GM21528 (cell line): Measurements from ENCODE around the gene COX8A.

Experiments used
- ATAC-seq: cut with Tn5 transposase; IDR thresholded peaks from one replicate; pipeline ENCODE4 v1.9.1; 2021; ENCODE audit warnings: mild to moderate bottlenecking, moderate library complexity; ENCODE audit not compliant: unreplicated experiment, low FRiP score

COX8A gene

DNA sequence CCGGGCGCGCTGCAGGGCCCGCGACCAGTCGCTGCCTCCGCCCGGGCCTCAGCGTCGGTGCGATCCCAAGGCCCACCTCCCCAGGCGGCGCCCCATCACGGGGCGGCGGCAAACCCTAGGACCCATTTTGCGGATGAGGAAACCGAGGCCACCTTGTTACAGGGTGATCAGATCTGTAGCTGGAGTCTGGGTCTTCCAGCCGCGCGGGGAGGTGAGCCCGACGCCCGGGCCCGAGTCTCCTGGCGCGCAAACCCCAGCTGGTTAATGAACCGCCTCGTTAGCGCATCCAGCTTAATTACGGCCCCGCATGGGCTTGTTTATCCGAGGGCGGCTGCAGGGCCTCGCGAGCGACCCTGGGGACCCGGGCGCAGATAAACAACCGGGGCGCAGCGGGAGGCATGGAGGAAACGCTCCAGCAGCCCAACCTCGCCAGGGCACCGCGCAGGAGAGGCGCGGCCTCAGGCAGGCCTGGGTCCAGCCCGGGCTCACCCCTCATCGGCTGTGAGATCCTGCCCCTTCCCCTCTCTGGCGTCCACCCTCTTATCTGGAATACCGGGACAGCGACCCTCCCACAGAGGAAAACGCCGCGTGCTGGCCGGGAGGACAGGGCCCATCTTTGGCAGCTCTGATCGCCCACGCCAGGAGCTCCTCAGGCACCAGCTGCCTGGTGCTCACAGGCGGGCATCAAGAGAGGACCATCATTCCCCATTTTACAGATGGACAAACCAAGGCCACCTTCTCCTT, 26.5 kb downstream of the COX8A start:
- ATAC-seq, result no peak

DNA sequence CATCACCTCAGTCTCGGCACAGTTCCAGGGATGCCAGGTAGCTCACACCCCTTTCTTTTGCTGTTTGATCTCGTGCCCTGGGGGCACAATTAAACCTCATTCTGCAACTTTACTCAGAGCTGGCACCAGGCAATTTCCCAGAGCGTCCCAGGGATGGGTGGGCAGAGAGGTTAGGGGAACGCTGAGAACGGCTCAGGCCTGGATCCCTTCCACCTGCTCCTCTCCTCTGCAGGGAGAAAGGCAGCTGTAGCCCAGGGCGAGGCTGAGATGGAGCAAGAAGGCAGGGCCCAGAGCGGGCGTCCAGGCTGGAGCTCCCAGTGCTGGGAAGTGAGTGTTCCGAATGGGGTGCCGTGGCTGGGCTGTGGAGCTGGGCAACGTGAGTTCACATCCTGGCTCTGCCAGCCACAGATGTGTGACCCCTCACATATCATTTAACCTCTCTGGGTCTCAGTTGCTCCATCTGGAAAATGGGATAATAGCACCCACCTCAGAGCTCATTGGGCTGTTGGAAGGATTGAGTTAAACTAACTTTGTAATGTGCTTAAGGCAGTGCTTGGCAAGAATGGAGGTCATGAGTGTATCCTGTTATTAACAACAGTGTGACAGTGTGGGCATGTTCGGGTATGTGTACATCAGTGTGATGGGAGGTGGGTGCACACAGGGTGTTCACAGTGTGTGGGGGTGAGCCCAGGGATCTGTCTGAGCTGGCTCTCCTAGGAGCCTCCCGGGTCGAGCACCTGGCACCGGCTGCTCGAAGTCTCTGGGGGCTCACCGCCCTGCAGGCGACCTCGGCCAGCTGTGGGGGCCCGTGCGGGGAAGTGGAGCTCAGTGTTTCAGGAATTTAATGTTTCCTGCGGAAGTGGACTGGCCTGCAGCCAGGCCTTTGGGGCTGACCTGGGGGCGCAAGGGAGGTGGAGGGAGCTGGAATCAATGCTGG, 27.3 kb downstream of the COX8A start:
- no peak for ATAC-seq

DNA sequence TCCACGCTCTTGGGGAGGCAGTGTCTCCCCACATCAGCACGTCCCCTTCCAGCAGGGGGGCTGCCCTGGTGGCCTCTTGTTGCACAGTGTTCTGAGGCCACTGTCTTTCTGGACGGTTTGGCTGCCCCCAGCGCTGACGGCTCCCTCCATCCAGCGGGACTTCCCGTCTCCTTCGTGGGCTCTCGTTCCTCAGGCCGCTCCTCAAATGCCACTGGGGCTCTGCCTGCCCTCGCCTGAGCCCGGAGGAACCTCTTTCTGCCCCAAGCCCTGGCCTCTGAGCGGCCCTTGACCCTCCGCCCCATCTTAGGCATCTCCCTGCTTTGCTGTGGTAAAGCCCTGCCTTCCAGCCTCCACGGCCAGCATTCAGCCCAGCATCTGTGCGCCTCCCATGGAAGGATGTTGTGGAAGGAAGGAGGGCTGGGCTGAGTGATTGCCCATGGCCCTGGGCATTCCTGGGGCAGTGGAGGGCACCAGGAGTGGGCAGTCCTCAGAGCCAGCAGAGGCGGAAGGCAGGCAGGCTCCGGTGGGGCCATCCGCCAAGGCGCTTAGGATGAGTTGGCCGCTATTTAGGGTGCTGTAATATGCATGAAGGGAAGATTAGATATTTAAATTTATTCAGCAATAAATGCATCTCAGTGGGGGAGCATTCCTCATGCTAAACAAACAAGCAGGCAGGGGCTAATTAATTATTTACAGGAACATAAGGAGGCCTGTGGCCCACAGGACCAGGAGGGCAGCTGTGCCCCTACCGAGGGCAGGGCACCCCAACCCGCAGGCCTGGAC, 29.6 kb downstream of the COX8A start:
- ATAC-seq, result no peak

DNA sequence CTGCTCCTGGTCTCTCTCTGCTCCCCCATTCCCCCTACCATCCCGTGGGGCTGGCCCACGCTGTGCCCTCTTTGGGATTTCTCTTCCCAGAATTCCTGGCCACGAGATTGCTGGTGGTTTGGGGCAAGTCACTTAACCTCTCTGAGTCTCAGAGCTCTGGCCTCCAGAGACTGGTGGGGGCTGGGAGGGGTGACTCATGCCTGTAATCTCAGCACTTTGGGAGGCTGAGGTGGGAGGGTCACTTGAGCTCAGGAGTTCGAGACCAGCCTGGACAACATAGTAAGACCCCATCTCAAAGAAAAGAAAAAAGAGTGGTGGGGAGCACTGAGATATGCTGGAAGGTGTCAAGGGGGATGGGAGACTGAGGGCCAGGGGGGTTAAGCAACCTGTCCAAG, 30.2 kb downstream of the COX8A start:
- no peak for ATAC-seq

DNA sequence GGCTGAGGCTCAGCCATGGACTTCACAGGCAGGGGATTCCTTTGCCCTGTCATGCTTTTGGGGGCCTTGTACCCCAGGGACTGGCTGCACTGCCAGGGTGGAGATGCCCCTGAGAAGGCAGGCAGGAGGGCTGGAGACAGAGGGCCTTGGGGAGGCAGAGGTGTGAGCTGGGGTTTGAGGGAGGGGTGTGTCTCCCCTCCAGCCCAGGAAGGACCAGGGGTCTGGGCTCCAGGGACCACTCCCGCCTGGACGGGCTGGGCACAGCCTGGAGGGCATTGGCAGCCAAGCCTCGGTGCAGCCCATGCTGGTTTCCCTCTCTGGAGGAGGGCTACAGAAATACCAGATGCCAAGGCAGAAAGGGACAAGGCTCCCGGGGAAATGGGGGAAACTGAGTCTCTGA, 31.3 kb downstream of the COX8A start:
- ATAC-seq, result no peak

DNA sequence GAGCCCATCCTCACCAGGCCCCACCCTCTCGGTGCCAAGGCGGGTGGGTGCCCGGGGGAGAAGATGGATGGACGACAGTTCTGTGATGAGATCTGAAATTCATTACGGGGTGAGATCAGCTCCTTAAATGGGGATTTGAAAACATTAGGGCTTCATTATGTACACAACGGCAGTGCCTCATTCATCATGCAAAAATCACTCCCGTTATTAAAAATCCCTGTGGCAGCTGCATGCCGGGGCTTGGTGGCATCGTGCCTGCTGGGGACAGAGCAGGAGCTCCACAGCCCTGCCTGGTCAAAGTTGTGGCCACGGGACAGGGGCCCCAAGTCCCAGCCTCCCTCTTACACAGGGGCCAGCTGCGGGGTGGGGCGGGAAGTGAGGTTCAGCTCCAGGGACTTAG, 32.0 kb downstream of the COX8A start:
- no peak for ATAC-seq

DNA sequence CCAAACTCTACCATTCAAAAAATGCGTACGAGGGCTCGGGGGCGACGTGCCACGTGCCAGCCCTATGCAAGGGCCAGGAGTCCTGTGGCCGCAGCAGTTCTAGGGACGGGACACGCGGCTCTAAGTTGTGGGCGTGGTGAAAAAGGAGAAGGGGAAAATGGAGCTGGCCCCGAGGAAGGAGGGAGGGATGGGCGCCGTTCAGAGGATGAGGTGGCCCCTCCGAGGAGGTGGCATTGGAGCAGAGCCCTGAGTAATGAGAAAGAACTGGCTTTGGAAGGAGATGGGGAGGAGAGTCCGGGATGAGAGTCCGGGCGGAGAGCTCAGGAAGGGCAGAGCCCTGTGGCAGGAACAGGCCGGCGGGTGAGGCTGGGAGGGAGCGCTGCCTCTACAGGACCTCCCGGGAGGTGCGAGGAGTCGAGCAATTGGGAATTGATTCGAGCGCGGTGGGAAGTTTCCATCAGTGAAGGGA, 32.8 kb downstream of the COX8A start:
- no peak for ATAC-seq

DNA sequence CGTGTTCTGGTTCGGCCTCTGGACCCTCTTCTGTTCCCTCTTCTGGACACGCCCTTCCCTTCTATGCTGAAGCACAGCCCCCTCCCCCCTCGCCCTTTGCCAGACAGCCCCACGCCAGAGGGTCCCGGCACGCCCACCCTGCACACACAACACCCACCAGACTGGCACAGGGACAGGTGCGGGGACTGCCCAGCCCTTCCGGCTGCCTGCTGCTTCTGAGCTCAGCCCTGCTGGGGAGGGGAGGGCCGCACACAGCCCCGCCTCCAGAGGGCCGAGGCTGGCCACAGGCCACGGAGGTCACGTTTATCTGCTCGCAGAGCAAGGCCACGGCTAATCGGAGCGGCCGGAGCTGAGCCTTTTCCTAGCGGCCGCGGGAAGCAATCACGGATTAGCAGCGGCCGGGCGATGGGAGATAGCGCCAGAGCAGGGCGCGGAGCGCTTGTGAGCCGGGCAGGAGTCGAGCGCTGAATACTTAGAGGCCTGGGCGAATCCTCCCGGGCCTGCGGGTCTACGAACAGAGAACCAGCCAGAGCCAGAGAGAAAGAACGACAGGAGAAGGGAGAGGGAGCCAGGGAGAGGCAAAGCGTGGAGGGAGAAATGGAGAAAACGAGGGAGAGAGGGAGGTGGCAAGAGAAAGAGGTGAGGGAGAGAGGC, 33.3 kb downstream of the COX8A start:
- ATAC-seq, result no peak

DNA sequence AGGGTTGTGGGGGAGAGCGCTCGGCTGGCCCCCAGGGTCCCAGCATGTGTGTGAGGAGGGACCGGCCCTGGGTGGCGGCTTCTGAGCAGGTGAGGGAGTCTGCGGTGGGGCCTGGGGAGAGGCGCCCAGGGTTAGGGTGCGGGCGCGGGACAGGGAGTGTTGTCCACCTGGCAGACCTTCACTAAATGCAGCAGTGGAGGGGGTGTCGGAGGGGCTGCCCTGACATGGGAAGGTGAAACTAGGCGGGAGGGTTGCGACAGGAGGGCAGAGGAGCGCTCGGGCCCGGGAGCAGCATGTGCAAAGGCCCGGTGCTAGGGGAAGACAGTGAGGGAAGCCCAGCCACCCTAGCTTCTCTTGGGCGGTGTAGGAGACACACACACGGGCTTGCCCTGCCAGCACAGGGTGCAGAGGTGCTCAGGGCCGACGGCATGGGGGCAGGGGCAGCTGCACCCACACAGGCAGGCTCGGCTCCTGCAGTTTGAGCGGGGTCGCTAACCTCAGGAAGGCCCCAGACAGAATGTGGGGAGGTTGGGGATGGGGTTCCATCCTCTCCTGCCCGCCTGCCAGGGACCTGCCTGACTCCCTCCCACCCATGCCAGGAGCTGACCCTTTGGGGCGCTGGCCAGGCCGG, 34.0 kb downstream of the COX8A start:
- no peak for ATAC-seq

DNA sequence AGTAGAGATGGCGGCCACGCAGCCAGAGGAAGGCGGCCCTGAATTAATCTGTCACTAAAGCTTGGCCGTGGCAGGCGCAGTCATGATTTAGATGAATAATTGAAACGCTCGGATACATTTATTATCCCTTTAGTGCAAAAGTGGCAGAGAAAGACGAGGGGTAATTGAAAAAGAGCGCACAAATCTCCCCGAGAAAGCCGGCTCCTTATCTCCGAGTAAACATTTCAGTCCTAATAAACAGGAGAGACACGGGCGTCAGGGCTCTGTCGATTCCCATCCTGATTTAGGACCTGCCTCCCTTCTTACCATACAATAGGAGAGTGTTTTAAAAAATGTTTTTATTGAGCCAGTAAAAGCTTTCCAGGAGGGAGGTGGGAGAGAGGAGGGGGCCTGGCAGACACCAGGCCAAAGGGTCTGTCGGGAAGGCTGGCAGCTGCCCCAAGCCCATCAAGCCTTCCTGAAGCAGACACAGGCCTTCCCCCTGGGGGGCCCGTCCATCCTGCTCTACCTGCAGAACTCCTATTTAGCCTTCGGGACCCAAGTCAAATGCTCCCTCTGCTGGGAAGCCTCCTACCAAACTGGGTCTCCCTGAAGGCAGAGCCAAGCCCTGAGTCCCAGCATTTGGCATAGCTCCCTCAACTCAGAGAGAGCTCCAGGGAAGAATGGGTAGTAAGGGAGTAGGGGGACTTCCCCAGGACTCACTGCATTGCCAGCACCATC, 34.7 kb downstream of the COX8A start:
- ATAC-seq, result no peak

DNA sequence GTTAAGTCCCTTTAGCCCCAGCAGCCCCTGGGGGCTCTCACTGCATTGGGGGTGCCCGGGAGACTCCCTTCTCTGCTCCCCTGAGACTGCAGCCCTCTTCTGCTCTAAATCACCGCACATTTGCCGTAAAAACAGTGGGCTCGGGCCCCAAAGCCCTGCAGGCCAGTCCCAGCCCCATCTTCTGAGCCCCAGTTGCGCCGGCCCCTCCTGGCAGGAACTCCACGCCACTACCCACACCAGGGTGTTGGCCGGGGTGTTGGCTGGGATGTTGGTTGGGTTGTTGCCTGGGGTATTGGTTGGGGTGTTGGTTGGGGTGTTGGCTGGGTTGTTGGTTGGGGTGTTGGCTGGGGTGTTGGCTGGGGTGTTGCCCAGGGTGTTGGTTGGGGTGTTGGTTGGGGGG, 35.3 kb downstream of the COX8A start:
- no peak for ATAC-seq

DNA sequence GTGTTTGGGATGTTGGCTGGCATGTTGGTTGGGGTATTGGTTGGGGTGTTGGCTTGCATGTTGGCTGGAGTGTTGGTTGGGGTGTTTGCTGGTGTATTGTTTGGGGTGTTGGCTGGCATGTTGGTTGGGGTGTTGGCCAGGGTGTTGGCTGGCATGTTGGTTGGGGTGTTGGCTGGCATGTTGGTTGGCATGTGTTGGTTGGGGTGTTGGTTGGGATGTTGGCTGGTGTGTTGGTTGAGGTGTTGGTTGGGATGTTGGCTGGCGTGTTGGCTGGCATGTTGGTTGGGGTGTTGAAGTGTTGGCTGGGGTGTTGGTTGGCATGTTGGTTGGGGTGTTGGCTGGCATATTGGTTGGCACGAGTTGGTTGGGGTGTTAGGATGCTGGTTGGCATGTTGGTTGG, 36.4 kb downstream of the COX8A start:
- ATAC-seq, result no peak

DNA sequence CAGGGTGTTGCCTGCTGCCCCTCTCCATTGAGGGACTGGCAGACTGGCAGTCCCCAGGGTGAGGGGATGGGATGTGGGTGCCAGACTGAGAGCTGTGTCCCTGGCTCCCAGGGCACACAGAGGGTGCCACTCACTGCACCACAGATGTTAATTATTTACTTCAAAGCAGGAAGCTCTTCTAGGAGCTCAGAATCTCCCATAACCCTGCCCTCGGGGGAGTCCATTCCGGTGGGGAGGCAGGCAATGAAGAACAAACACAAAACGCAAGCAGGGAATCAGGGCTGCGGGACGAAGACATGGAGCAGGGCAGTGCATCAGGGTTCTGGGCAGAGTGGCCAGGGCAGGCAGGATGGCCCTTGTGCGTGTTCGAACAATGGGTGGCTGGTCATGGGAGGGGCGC, 37.0 kb downstream of the COX8A start:
- ATAC-seq, result no peak

DNA sequence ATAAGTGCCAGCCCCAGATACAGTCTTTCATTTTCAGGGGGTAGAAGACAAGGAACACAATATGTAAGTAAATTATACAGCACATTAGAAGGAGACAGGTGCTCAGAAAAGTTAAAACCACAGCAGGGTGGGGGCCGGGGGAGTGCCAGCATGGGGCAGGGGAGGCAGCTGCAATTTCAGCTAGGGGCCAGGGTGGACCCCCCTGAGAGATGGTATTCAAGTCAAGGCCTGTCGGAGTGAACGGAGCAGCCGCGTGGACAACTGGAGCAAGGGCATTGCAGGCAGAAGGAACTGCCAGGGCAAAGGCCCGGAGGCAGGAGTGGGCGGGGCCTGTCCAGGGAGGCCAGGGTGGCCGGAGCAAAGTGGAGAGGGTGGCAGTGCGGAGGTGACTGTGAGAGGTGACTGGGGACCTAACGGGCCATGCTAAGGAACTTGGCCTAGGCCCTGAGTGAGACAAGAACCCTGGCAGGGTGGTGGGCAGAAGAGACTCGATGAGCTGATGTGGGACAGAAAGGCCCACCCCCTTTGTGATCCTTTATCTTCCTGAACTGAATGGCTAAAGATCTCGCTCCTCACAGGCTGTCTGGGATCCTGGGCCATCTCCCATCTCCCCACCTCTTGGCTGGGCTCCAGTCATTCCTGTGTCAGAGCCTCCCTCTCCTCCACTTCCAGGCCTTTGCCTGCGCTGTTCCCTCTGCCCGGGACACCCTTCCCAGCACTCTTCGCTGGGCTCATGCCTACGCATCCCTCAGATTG, 38.9 kb downstream of the COX8A start:
- ATAC-seq, result no peak

DNA sequence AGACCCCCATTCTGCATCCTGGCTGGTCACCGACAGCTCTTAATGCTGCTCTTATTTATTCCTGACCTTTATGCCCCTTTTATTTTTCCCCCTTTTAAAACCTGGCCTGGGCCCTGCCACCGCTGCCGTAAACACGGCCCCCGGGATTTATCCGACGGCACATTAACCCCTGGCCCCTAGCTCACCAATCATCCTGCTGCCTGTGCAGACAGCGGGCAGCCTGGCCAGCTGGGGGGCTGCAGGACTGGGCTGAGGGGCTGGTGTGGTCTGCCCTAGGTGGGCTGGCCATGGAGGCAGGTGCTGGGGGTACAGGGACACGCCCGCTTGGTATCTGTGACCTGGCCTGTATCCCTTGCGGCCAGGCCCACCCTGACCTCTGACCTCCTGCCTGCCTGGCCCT, 39.9 kb downstream of the COX8A start:
- no peak for ATAC-seq

DNA sequence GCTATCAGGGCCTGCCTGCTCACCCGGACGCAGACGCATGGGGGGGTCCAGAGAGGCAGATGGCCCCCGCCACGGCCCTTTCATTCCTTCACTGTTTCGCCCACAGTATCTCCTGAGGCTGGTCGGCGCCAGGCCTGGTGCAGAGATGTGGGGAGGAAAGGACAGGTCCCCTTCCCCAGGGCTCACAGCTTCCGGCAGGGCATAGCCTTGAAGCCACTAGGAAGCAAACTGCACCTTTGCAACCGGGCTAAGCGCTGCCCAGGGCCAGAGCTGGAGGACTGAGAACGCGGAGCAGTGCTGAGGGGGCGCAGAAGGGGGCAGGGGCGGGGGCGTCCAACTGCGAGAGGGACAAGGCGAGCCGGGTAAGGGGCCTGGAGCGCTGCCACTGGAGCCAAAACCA, 41.1 kb downstream of the COX8A start:
- no peak for ATAC-seq

DNA sequence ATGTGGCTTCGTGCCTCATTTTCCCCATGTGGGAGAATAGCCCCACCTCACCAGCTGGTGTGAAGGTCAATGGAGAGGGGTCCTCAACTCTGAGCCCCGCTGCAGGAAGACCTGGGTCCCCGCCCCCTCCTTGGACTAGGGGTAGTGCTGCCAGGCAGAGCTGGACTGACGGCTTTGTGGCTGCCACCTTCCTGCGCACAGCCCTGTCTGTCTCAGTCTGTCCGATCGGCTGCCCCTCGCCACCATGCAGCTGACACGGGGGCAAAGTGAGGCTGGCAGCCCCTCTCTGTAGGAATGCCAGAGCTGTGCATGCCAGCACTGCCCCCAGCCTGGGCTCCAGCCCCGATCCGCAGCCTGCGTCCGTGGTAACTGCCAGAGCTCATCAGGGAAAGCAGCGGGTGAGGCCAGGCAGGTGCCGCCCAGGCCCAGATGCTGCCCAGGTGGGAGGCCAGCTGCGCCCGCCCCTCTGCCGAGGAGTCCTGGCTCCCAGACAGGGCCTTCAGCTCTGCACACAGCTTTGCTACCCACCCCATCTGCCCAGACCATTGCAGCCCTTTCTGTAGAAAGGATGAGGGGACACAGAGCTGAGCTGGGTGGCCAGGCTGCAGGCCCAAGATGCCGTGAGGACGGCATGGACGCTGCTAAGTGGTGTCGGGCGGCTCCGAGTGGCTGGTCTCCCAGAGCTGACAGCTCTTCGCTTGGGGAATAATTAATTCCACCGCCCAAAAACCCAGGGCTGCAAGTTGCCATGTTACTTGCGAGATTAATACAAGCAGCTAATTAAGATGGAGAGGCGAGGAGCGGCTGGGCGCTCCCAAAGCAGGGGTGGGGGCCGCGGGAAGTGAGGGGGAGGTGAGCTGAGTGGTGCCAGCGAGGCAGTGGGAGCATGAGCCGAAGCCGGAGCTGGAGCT, 41.8 kb downstream of the COX8A start:
- ATAC-seq, result no peak

DNA sequence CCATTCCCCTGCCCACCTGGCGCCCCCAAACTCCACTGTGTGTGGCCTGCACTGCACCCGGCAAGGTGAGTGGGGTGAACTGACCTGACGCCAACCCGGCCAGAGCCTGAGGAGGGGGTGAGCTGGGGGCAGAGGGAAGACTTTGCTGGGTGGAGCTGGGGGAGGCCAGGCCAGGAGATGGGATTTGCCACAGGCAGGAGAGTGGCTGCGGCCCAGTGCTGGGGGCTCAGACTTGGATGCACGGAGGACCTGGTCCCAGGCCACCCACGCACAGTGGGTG, 43.5 kb downstream of the COX8A start:
- ATAC-seq, result no peak
